Measurements from ENCODE around the gene MMRN2. TPM values are rescaled to one million over a fixed set of nuclear protein-coding genes. Genes with fewer than 3 reads are reported as not detected.
"Not testable (repeated sequence)": the region's sequence is repeated elsewhere in the genome, so short reads cannot be mapped to it uniquely, and the experiment has no call there.

MMRN2 gene
- total RNA-seq, 3 donors from 2014 or later: 5.7 to 11.5 (median 8.3) TPM

DNA sequence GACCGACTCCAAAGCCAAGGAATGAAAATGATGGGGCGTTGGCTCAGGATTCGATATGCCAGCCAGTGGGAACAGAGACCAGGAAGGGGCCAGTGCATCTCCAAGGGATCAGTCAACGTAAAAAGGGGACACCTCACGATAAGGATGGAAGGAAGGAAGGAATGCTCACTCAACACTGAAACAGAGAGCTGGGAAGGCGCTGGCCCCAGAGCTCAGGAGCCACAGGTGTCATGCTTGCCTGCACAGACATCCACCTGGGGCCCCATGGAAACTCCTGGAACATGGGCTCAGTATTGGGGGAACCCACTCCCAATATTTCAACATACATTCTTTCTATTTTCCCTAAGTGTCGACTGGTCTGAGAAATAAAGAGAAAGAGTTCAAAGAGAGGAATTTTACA lies 5.3 kb downstream of the MMRN2 start:
- Histone ChIP-seq H3K4me1 (ENCODE audit: low read depth) (no peaks in the 10 kb centered on the region), H3K9me3 (peaks cover 13% of the 10 kb centered on the region), H3K4me3 (no peak overlapping the region), H3K36me3 (ENCODE audit: low read depth) (no peaks in the 10 kb centered on the region)
- intact Hi-C loops (cut with DNase I, micrococcal nuclease): no loop called here
- ATAC-seq (no peak), DNase-seq (no peak)
- TF ChIP-seq, protein P1, sequence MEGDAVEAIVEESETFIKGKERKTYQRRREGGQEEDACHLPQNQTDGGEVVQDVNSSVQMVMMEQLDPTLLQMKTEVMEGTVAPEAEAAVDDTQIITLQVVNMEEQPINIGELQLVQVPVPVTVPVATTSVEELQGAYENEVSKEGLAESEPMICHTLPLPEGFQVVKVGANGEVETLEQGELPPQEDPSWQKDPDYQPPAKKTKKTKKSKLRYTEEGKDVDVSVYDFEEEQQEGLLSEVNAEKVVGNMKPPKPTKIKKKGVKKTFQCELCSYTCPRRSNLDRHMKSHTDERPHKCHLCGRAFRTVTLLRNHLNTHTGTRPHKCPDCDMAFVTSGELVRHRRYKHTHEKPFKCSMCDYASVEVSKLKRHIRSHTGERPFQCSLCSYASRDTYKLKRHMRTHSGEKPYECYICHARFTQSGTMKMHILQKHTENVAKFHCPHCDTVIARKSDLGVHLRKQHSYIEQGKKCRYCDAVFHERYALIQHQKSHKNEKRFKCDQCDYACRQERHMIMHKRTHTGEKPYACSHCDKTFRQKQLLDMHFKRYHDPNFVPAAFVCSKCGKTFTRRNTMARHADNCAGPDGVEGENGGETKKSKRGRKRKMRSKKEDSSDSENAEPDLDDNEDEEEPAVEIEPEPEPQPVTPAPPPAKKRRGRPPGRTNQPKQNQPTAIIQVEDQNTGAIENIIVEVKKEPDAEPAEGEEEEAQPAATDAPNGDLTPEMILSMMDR (IDR thresholded peaks at IDR 0.05): no peak

DNA sequence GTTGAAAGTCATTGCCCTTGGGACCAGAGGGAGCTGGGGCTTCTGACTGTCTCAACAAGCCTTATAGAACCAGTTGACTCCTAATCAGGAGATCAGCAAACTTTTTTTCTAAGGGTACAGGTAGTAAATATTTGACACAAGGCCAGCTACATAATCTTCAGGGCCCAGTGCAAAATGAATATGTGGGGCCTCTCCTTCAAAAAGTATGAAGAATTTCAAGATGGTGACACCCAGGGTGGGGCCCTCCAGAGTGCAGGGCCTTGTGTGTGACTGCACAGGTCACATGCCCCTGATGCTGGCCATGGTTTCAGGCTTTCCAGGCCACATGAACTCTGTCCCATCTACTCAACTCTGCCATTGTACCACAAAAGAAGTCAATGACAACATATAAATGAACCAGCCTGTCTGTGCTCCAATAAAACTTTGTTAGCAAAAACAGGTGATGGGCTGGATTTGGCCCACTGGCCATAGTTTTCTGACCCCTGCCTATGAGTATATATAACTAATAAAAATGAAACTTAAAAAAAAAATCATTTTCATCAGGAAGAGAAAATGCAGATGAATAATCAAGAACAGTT lies 6.1 kb downstream of the MMRN2 start:
- no peak for ATAC-seq

DNA sequence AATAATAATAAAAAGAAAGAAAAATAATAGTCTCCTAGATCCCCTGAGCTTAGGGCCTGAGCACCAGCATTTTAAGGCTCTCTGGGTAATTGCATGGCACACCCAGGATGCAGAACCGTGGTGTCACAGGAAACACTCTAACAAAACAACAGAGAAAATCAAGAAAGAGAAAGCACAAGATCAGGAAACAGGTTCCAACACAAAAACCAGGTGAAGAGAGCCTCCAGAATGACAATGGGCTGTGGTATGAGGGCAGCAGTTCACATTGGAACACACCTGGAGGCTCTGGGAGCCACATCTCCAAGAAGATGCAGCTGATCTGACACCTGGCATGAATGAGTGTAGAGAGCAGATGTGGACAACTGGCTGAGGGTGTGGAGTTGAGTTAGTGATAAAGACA lies 7.1 kb downstream of the MMRN2 start:
- no peaks in the 10 kb centered on the region for H3K4me1 ChIP-seq (ENCODE audit: low read depth)
- TF ChIP-seq, protein P1 (IDR thresholded peaks at IDR 0.05): no peak
- DNase-seq: no peak
- H3K36me3 ChIP-seq (ENCODE audit: low read depth): no peaks in the 10 kb centered on the region
- H3K9me3 ChIP-seq: peaks cover 13% of the 10 kb centered on the region
- no peak overlapping the region for H3K4me3 ChIP-seq
- intact Hi-C loops (cut with DNase I, micrococcal nuclease): no loop called here
- no peak for ATAC-seq

More for the DNA sequence above, 6.1 kb downstream of the MMRN2 start:
- Histone ChIP-seq H3K36me3 (ENCODE audit: low read depth) (no peaks in the 10 kb centered on the region), H3K4me3 (no peak overlapping the region), H3K4me1 (ENCODE audit: low read depth) (no peaks in the 10 kb centered on the region), H3K9me3 (peaks cover 13% of the 10 kb centered on the region)
- intact Hi-C loops (cut with DNase I, micrococcal nuclease): no loop called here
- DNase-seq: no peak
- TF ChIP-seq, protein P1 (IDR thresholded peaks at IDR 0.05): no peak

DNA sequence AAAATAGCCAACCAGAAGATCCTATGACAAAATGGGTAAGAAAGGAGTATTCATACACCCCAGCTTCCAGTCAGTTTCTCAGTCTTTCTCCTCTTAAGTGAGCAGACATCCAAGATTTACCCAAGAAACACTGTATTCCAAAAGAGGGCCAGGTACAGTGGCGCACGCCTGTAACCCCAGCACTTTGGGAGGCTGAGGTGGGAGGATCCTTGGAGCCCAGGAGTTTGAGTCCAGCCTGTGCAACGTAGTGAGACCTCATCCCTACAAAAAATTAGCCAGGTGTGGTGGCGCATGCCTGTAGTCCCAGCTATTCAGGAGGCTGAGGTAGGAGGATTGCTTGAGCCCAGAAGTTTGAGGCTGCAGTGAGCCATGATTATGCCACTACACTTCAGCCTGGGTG lies 9.6 kb downstream of the MMRN2 start:
- DNase-seq; intact Hi-C loops (cut with DNase I, micrococcal nuclease); ATAC-seq; H3K4me3 ChIP-seq; H3K4me1 ChIP-seq (ENCODE audit: low read depth); H3K9me3 ChIP-seq; H3K36me3 ChIP-seq (ENCODE audit: low read depth): not testable (repeated sequence)

DNA sequence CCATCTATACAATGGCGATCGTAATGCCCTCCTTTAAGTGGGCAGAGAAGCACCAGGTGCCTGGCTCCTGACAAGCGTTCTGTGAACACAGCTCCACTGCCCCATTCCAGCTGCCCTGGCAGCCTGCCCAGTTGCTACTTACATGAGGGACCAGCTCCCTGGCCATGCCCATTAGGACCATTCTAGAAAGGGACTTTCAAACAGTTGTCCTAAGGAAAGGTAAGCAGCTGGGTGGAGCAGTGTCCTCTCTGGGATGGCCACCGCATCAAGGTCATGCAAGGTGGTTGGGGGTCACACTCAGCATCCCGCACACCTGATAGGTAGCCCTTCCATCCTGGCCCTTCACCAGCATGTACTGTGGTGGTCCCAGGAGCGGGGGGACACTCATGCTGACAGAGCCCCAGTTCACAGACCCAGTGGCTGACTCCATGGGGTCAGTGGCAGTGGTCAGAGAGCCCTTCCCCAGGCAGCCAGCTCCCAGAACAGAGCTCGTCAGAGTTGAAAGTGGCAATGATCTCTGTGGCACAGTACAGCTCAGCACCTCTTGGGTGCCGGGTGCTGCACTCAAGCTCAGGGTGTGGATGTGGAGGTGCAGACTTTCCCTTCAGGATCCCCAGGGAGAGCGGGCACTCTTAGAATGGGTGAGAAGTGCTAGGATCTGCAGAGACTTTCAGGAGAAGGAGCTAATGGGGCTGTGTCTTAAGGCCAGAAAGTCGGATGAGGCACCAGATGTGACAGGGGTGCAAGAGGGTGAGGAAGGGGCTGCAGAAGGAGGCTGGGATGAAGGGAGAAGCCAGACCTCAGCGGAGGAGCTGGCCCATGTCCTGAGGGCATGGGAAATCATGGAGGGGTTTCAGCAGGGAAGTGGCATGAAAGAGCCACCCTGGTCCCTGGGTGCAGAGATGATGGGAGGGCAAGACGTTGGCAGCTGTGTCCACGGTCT lies 10.9 kb downstream of the MMRN2 start:
- intact Hi-C loops (cut with DNase I, micrococcal nuclease): no loop called here
- DNase-seq (no peak), ATAC-seq (no peak)
- Histone ChIP-seq H3K4me1 (ENCODE audit: low read depth) (no peaks in the 10 kb centered on the region), H3K4me3 (no peak overlapping the region), H3K9me3 (no peaks in the 10 kb centered on the region), H3K36me3 (ENCODE audit: low read depth) (no peaks in the 10 kb centered on the region)
- TF ChIP-seq, protein P1 (IDR thresholded peaks at IDR 0.05): no peak

Measured in mucosa of descending colon (tissue), 3 donors.